ENCODE measurements around the gene HLA-DQA1.

- peak; percentile 29 for TF ChIP-seq CTCF (IDR thresholded peaks at IDR 0.05; ENCODE audit: poor library complexity)
- TF ChIP-seq EZH2 (IDR thresholded peaks at IDR 0.05; ENCODE audit: borderline replicate concordance): no peak
- TF ChIP-seq EZH2phosphoT487 (IDR thresholded peaks at IDR 0.05; ENCODE audit: low read depth, severe bottlenecking, unreplicated experiment): no peak
Measured at GRCh38 chr6:32608362-32608761, 28.8 kb upstream of the HLA-DQA1 start.
